ENCODE results near the gene HIGD2A. TPM values are rescaled to one million over a fixed set of nuclear protein-coding genes. Genes with fewer than 3 reads are reported as not detected.

Gene HIGD2A
- total RNA-seq, 1 donor from 2014 or later: 74.6 TPM

DNA sequence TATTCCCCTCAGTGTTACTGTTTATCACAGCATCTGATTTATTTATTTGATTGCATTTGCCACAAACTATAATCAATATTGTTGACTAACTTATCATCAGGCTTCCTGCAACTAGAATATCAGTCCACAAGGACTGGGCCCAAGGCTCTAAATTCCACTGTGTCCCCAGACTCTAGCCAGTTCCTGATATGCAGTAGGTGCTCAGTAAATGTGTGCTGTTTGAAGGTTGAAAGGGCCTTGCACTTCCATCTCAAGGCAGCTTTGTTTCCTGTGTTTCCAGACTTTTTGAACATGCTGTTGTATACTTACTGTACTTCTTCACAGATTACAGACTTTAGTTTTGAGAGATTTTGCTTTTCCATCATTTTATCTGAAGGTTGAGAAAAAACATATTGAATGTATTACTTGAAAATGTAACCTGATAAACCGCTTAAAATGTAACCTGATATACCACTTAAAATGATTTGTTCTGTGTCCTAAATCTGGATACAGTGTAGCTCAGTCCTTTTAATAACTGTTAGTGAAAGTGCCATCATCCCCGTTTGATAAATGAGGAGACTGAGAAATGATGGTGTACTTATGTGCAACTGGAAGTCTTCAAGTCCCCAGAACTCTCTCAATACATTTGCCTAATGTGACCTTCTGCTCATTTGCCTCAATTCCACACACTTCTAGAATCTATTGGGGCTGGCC, 45.6 kb upstream of the HIGD2A start:
- Mint-ChIP-seq H3K4me3 (ENCODE audit: unreplicated experiment) (no peak overlapping the region), H3K27me3 (ENCODE audit: low read depth) (no peaks in the 10 kb centered on the region), H3K36me3 (ENCODE audit: low read depth) (peaks cover 14% of the 10 kb centered on the region), H3K27ac (ENCODE audit: unreplicated experiment) (no peak overlapping the region), H3K9me3 (ENCODE audit: low read depth) (no peaks in the 10 kb centered on the region), H3K4me1 (ENCODE audit: low read depth) (no peaks in the 10 kb centered on the region)
- DNase-seq (ENCODE audit: low spot score): no peak
- no peak for TF ChIP-seq CTCF (IDR thresholded peaks at IDR 0.05)

DNA sequence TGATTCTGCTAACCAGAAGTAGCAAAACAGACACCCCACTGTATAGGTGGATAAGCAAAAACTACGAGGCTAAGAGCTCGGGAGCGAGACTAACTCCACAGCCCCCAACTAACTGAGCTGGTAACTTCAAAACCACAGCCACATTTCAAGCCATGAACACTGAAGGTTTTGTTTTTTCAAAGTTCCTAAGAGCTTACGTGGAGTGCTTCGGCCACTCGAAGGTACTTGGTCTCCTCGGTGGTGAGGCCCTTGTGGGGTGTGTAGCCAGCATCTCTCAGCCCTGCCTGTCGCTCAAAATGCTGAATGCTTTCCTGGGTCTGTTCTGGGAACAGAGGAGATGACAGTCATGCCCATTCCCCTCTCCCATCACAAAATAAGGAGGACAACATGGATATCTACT, 38.1 kb upstream of the HIGD2A start:
- Mint-ChIP-seq H3K36me3 (ENCODE audit: low read depth) (peaks cover 48% of the 10 kb centered on the region), H3K27me3 (ENCODE audit: low read depth) (no peaks in the 10 kb centered on the region), H3K4me1 (ENCODE audit: low read depth) (no peaks in the 10 kb centered on the region), H3K9me3 (ENCODE audit: low read depth) (no peaks in the 10 kb centered on the region), H3K27ac (ENCODE audit: unreplicated experiment) (no peak overlapping the region), H3K4me3 (ENCODE audit: unreplicated experiment) (no peak overlapping the region)
- TF ChIP-seq CTCF (IDR thresholded peaks at IDR 0.05): no peak
- no peak for DNase-seq (ENCODE audit: low spot score)

DNA sequence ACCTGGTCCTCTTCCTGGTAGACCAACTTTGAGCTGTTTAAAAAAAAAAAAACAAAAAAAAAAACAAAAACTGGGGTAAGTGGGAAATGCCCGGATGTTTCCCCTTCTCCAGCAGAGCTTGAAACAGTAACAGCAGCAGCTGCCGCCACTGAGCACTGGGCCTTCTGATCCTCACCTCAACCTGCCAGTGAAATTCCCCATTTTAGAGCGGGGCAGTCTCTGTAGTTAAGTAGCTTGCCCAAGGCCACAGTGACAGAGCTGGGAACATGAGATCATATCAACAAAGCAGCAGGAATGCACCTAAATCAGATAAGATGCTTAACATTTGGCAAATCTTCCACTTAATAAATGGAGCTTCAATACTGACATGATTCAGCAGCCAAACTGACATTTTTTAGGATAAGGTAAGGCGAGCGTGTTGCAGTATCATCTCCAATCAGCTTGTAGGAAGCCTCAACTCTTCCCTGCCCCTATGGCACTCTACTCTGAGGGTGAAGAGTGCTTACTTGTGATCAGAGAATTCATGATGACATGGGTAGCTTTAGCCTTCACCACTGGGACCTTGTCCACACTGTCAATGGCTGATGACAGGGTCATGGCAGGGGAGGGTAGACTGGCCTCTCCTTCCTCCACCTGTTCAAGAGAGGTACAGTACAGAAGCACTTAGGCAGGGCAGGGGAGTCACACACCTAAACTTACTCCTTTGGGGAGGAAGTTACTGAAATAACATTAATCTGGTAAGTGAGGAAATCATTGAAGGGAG, 36.3 kb upstream of the HIGD2A start:
- Mint-ChIP-seq H3K4me1 (ENCODE audit: low read depth) (peaks cover under 1% of the 10 kb centered on the region), H3K36me3 (ENCODE audit: low read depth) (peaks cover 43% of the 10 kb centered on the region), H3K9me3 (ENCODE audit: low read depth) (no peaks in the 10 kb centered on the region), H3K27me3 (ENCODE audit: low read depth) (no peaks in the 10 kb centered on the region), H3K4me3 (ENCODE audit: unreplicated experiment) (no peak overlapping the region), H3K27ac (ENCODE audit: unreplicated experiment) (no peak overlapping the region)
- DNase-seq (ENCODE audit: low spot score): no peak
- no peak for TF ChIP-seq CTCF (IDR thresholded peaks at IDR 0.05)

DNA sequence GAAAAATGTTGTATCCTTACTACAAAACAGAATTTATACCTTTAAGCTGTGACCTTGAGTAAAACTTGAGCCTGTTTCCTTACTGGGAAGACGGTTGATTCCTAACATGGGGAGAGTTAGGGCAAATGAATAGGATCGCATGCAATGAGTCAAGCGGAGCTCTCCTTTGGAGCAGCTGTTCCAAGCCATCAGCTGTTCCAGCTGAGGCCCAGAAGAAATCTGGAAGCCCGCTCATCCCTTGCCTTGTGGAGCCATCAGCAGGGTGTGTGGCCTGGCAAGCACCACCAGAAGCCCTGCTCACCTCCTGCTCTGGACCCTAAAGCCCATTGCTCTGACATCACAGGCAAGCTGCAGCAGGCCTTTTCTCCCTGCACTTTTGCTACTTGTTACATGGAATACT, 35.0 kb upstream of the HIGD2A start:
- no peak overlapping the region for H3K27ac Mint-ChIP-seq (ENCODE audit: unreplicated experiment)
- H3K4me3 Mint-ChIP-seq (ENCODE audit: unreplicated experiment): no peak overlapping the region
- peaks cover 9% of the 10 kb centered on the region for H3K4me1 Mint-ChIP-seq (ENCODE audit: low read depth)
- H3K36me3 Mint-ChIP-seq (ENCODE audit: low read depth): peaks cover 36% of the 10 kb centered on the region
- no peaks in the 10 kb centered on the region for H3K9me3 Mint-ChIP-seq (ENCODE audit: low read depth)
- TF ChIP-seq CTCF (IDR thresholded peaks at IDR 0.05): no peak
- DNase-seq (ENCODE audit: low spot score): no peak
- no peaks in the 10 kb centered on the region for H3K27me3 Mint-ChIP-seq (ENCODE audit: low read depth)

DNA sequence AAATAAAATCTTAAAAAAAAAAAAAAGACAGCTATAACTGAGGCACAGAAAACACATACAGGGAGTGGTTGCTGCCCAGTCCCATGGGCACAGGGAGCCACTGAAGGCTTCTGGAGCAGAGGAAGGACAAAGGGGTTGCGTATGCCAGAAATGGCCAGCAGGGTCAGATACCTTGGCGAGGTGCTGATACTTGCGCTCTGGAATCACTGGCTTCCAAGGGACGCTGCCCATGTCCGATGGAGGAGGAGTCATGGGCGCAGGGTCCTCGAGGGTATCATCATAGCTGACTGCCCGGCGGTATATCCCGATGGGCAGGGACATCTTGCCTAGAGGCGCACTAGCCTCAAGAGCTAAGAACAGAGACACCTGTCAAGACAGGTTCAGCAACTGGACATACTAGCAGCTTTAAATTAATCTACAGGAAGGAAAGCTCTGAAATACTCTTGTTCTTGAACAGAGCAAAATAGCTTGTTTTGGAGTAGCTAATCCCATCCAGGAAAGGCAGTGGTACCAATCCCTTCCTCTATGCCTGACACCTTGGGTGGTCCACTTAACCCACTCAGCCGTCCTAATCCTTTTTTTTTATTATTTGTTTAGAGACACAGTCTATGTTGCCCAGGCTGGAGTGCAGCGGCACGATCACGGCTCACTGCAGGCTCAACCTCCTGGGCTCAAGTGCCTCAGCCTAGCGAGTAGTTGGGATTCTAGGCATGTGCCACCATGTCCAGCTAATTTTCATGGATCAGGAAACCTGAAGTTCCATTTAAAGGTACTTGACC, 33.0 kb upstream of the HIGD2A start:
- Mint-ChIP-seq H3K27ac (ENCODE audit: unreplicated experiment) (no peak overlapping the region), H3K27me3 (ENCODE audit: low read depth) (no peaks in the 10 kb centered on the region), H3K4me3 (ENCODE audit: unreplicated experiment) (no peak overlapping the region), H3K4me1 (ENCODE audit: low read depth) (peaks cover 17% of the 10 kb centered on the region), H3K9me3 (ENCODE audit: low read depth) (no peaks in the 10 kb centered on the region), H3K36me3 (ENCODE audit: low read depth) (peaks cover 31% of the 10 kb centered on the region)
- no peak for DNase-seq (ENCODE audit: low spot score)
- peak; percentile 7 for TF ChIP-seq CTCF (IDR thresholded peaks at IDR 0.05)

Data from chondrocyte (in vitro differentiated cells).